Measurements from ENCODE around the gene UNC5A. TPM values are rescaled to one million over a fixed set of nuclear protein-coding genes. Genes with fewer than 3 reads are reported as not detected.

Gene UNC5A
- total and polyA plus RNA-seq, 7 donors, result 0.03 to 0.25 (median 0.10) TPM; not detected in 4

- ATAC-seq (no peak), DNase-seq (no peak)
- TF ChIP-seq CTCF (IDR thresholded peaks at IDR 0.05), result no peak
- Histone ChIP-seq H3K9me3 (no peaks in the 10 kb centered on the region), H3K27ac (no peak overlapping the region), H3K27me3 (ENCODE audit: insufficient read depth in 3 of 3, low read length in 2 of 3) (peaks cover 0 to 90% (median 17%) of the 10 kb centered on the region in 3 donors), H3K4me3 (no peak overlapping the region), H3K36me3 (ENCODE audit: insufficient read depth in 1 of 2, low read depth in 1 of 2) (no peaks in the 10 kb centered on the region), H3K4me1 (no peaks in the 10 kb centered on the region)
- intact Hi-C loops (cut with DNase I), result no loop called here
- 74 to 84% (median 78%) methylated on average over 8 of the region's 8 CpGs for WGBS, 3 donors
Measured at GRCh38 chr5:176793736-176794135, 16.6 kb upstream of the UNC5A start.

GRCh38 chr5:176794509-176794908 lies 15.8 kb upstream of the UNC5A start:
- Histone ChIP-seq H3K9me3 (no peaks in the 10 kb centered on the region), H3K4me1 (no peaks in the 10 kb centered on the region), H3K4me3 (no peak overlapping the region), H3K36me3 (ENCODE audit: insufficient read depth in 1 of 2, low read depth in 1 of 2) (no peaks in the 10 kb centered on the region), H3K27me3 (ENCODE audit: insufficient read depth in 3 of 3, low read length in 2 of 3) (peaks cover 0 to 91% (median 17%) of the 10 kb centered on the region in 3 donors), H3K27ac (no peak overlapping the region)
- ATAC-seq (no peak), DNase-seq (no peak)
- TF ChIP-seq CTCF (IDR thresholded peaks at IDR 0.05), result no peak
- intact Hi-C loops (cut with DNase I), result no loop called here
- 73 to 90% (median 77%) methylated on average over 6 of the region's 6 CpGs for WGBS, 3 donors

GRCh38 chr5:176796411-176796810 lies 13.9 kb upstream of the UNC5A start:
- DNase-seq, result no peak
- intact Hi-C loops (cut with DNase I), result no loop called here
- H3K27me3 ChIP-seq (ENCODE audit: insufficient read depth in 3 of 3, low read length in 2 of 3), result peaks cover 0 to 74% (median 13%) of the 10 kb centered on the region in 3 donors

GRCh38 chr5:176796970-176797369 lies 13.4 kb upstream of the UNC5A start:
- Histone ChIP-seq H3K4me1 (no peaks in the 10 kb centered on the region), H3K27ac (no peak overlapping the region), H3K27me3 (ENCODE audit: insufficient read depth in 3 of 3, low read length in 2 of 3) (peaks cover 0 to 70% (median 12%) of the 10 kb centered on the region in 3 donors), H3K4me3 (no peak overlapping the region), H3K9me3 (no peaks in the 10 kb centered on the region), H3K36me3 (ENCODE audit: insufficient read depth in 1 of 2, low read depth in 1 of 2) (no peaks in the 10 kb centered on the region)
- no peak for TF ChIP-seq CTCF (IDR thresholded peaks at IDR 0.05)
- intact Hi-C loops (cut with DNase I), result no loop called here
- DNase-seq (no peak), ATAC-seq (no peak)
- 75 to 76% (median 75%) methylated on average over 2 of the region's 2 CpGs for WGBS, 3 donors

More at GRCh38 chr5:176796411-176796810, 13.9 kb upstream of the UNC5A start:
- Histone ChIP-seq H3K4me1 (no peaks in the 10 kb centered on the region), H3K36me3 (ENCODE audit: insufficient read depth in 1 of 2, low read depth in 1 of 2) (no peaks in the 10 kb centered on the region), H3K9me3 (no peaks in the 10 kb centered on the region), H3K4me3 (no peak overlapping the region), H3K27ac (no peak overlapping the region)
- WGBS, 3 donors, result 17 to 26% (median 25%) methylated on average over 9 of the region's 9 CpGs
- TF ChIP-seq CTCF (IDR thresholded peaks at IDR 0.05), result no peak
- no peak for ATAC-seq

GRCh38 chr5:176797456-176798050 lies 12.8 kb upstream of the UNC5A start:
- intact Hi-C loops (cut with DNase I), result no loop called here
- WGBS, 3 donors, result 35 to 44% (median 38%) methylated on average over 18 to 21 of the region's 21 CpGs
- no peaks in the 10 kb centered on the region for H3K36me3 ChIP-seq (ENCODE audit: insufficient read depth in 1 of 2, low read depth in 1 of 2)
- ATAC-seq (no peak), DNase-seq (no peak)
- no peaks in the 10 kb centered on the region for H3K4me1 ChIP-seq
- H3K4me3 ChIP-seq, result no peak overlapping the region
- peaks cover 0 to 64% (median 12%) of the 10 kb centered on the region in 3 donors for H3K27me3 ChIP-seq (ENCODE audit: insufficient read depth in 3 of 3, low read length in 2 of 3)
- no peak for TF ChIP-seq CTCF (IDR thresholded peaks at IDR 0.05)
- H3K9me3 ChIP-seq, result no peaks in the 10 kb centered on the region
- no peak overlapping the region for H3K27ac ChIP-seq
